Hepatocyte (in vitro differentiated cells): ENCODE data around the gene PSMB10. TPM values are rescaled to one million over a fixed set of nuclear protein-coding genes. Genes with fewer than 3 reads are reported as not detected.

Experiments
- DNase-seq: peaks from one replicate; pipeline ENCODE4 v3.0.0-alpha.2; 2016; ENCODE audit warnings: low spot score
- H2AFZ ChIP-seq: fragments of 200-600 bp; sonication (generic); 2 replicates; pipeline ENCODE4 v1.6.0; 2016; ENCODE audit warnings: antibody characterized with exemption, mild to moderate bottlenecking
- H3K27ac ChIP-seq: fragments of 200-600 bp; sonication (generic); 2 replicates; pipeline ENCODE4 v1.5.1; 2016; ENCODE audit warnings: mild to moderate bottlenecking
- H3K27me3 ChIP-seq: fragments of 200-600 bp; sonication (generic); 2 replicates; pipeline ENCODE4 v1.6.1; 2016
- H3K36me3 ChIP-seq: fragments of 200-600 bp; sonication (generic); replicated peaks from 2 replicates; pipeline ENCODE4 v1.5.1; 2016; ENCODE audit warnings: low read depth; ENCODE audit not compliant: insufficient read depth
- H3K4me1 ChIP-seq: fragments of 200-600 bp; sonication (generic); 2 replicates; pipeline ENCODE4 v1.5.1; 2016; ENCODE audit warnings: mild to moderate bottlenecking, moderate library complexity; ENCODE audit not compliant: insufficient read depth
- H3K4me2 ChIP-seq: fragments of 200-600 bp; sonication (generic); 2 replicates; pipeline ENCODE4 v1.6.0; 2016
- H3K4me3 ChIP-seq: fragments of 200-600 bp; sonication (generic); 2 replicates; pipeline ENCODE4 v1.5.1; 2016; ENCODE audit warnings: mild to moderate bottlenecking
- H3K79me2 ChIP-seq: fragments of 200-600 bp; sonication (generic); 2 replicates; pipeline ENCODE4 v1.6.0; 2017; ENCODE audit warnings: mild to moderate bottlenecking
- H3K9me2 ChIP-seq: fragments of 200-600 bp; sonication (generic); replicated peaks from 2 replicates; pipeline ENCODE4 v1.6.0; 2017; ENCODE audit warnings: mild to moderate bottlenecking; ENCODE audit not compliant: insufficient read depth
- H3K9me3 ChIP-seq: fragments of 200-600 bp; sonication (generic); 2 replicates; pipeline ENCODE4 v1.5.1; 2016; ENCODE audit warnings: low read depth, mild to moderate bottlenecking
- H4K20me1 ChIP-seq: fragments of 200-600 bp; sonication (generic); 2 replicates; pipeline ENCODE4 v1.6.0; 2016; ENCODE audit warnings: mild to moderate bottlenecking; ENCODE audit not compliant: insufficient read depth, poor library complexity, severe bottlenecking
- EZH2 ChIP-seq: fragments of 200-600 bp; sonication (generic); IDR thresholded peaks from 2 replicates; pipeline ENCODE4 v1.6.1; 2016; ENCODE audit warnings: antibody characterized with exemption, mild to moderate bottlenecking, borderline replicate concordance
- EZH2phosphoT487 ChIP-seq: fragments of 200-600 bp; sonication (generic); IDR thresholded peaks from one replicate; pipeline ENCODE4 v1.6.1; 2018; ENCODE audit warnings: antibody characterized with exemption, mild to moderate bottlenecking, low read depth, moderate library complexity; ENCODE audit not compliant: unreplicated experiment, severe bottlenecking
- WGBS: methylation state at CpG from one replicate; pipeline ENCODE4 v1.1.6; 2016; ENCODE audit warnings: low lambda C conversion rate; ENCODE audit errors: missing lambda C conversion rate; 5-methylcytosine and 5-hydroxymethylcytosine counted together
- polyA plus RNA-seq: library from polyadenylated mRNA; unstranded; fragments of >200 nt; fragmentation: Nextera tagmentation; extraction: Ambion mirVana; gene quantifications from 2 replicates; pipeline ENCODE4 v1.2.1, GENCODE V29; 2016
- total RNA-seq: library from RNA; depleted of rRNA; stranded (reverse); fragments of >200 nt; gene quantifications from 2 replicates; pipeline ENCODE4 v1.2.3, GENCODE V29; 2014
- TF ChIP-seq, protein P1 (sequence below): fragments of 200-600 bp; sonication (generic); IDR thresholded peaks from 2 replicates; pipeline ENCODE4 v1.5.1; 2016; ENCODE audit warnings: antibody characterized with exemption, mild to moderate bottlenecking; ENCODE audit not compliant: poor library complexity

The PSMB10 gene
- total and polyA plus RNA-seq, 2 experiments from 2014 or later: 13.7 to 48.7 TPM

GRCh38 chr16:67893743-67894399 lies 42.8 kb downstream of the PSMB10 start:
- H3K27me3 ChIP-seq: no peaks in the 10 kb centered on the region
- TF ChIP-seq, protein P1, sequence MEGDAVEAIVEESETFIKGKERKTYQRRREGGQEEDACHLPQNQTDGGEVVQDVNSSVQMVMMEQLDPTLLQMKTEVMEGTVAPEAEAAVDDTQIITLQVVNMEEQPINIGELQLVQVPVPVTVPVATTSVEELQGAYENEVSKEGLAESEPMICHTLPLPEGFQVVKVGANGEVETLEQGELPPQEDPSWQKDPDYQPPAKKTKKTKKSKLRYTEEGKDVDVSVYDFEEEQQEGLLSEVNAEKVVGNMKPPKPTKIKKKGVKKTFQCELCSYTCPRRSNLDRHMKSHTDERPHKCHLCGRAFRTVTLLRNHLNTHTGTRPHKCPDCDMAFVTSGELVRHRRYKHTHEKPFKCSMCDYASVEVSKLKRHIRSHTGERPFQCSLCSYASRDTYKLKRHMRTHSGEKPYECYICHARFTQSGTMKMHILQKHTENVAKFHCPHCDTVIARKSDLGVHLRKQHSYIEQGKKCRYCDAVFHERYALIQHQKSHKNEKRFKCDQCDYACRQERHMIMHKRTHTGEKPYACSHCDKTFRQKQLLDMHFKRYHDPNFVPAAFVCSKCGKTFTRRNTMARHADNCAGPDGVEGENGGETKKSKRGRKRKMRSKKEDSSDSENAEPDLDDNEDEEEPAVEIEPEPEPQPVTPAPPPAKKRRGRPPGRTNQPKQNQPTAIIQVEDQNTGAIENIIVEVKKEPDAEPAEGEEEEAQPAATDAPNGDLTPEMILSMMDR: no peak
- TF ChIP-seq EZH2phosphoT487 (no peak), EZH2 (no peak)
- peaks cover 9% of the 10 kb centered on the region for H3K4me1 ChIP-seq
- H3K36me3 ChIP-seq: no peaks in the 10 kb centered on the region
- H2AFZ ChIP-seq: peak overlapping the region; percentile 23
- peak overlapping the region; percentile 51 for H3K4me3 ChIP-seq
- peak overlapping the region; percentile 97 for H3K27ac ChIP-seq
- 23% methylated on average over 14 of the region's 14 CpGs for WGBS
- peaks cover 56% of the 10 kb centered on the region for H3K79me2 ChIP-seq
- H3K9me3 ChIP-seq: no peaks in the 10 kb centered on the region
- peak overlapping the region; percentile 86 for H3K4me2 ChIP-seq
- H3K9me2 ChIP-seq: no peaks in the 10 kb centered on the region
- peak; percentile 53 for DNase-seq
- H4K20me1 ChIP-seq: peaks cover 20% of the 10 kb centered on the region

DNA sequence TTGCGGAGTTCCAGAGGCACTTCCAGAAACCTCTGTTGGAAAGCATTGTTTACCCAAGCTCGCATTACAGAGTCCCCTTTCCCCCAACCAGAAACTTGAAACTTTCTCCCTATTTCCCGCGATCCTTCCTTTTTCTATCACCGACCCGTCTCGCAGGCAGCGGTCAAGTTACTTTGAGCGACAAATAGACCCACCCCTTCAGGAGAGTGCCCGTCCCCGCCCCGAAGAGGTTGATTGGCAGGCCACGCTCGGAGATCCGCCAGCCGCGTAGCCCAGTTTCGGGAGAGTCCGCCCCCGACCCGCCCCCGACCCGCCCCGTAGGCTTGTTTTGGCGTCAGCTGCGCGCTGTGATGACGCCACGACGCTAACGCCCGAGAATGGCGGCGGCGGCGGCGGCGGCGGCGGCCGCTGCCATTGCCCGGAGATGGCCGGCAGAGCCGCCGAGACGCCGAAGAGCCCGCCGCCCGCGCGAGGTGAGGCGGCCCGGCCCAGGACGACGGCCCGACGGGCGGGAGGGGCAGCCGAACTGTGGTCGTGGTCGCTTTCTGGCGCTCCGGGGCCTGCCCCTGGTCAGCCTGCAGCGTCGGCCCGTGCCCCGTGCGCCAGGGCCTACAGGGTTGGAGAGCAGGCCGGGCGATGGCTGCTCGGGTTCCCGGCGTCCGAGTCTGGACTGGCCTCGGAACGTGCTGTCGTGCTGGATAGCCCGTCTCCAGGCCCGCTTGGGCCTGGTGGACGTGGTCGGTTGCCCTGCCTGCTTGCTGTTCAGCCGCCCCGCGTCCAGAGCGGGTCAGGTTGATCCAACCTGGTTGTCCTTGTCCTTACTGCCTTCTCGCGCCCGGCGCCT lies 43.5 kb downstream of the PSMB10 start, which contains the start of gene PSKH1:
PSKH1 (plus strand) TSS at position 356 of the 844 bp plus-strand sequence. CDS start 15,496 bp downstream, outside the sequence.
- H3K27ac ChIP-seq: peak within 1 kb of the TSS; percentile 97
- peak within 1 kb of the TSS; percentile 45 for H2AFZ ChIP-seq
- H3K9me2 ChIP-seq: no peaks in the 10 kb centered on the region
- no peaks in the 10 kb centered on the region for H3K36me3 ChIP-seq
- peaks cover 16% of the 10 kb centered on the region for H4K20me1 ChIP-seq
- peaks cover 49% of the 10 kb centered on the region for H3K79me2 ChIP-seq
- H3K4me2 ChIP-seq: peak within 1 kb of the TSS; percentile 86
- TF ChIP-seq, protein P1: no peak
- no peak for TF ChIP-seq EZH2
- TF ChIP-seq EZH2phosphoT487: no peak
- H3K27me3 ChIP-seq: no peaks in the 10 kb centered on the region
- no peaks in the 10 kb centered on the region for H3K9me3 ChIP-seq
- DNase-seq: peak; percentile 98
- under 1% methylated on average over 55 of the region's 90 CpGs for whole genome bisulfite sequencing
- H3K4me1 ChIP-seq: peaks cover 9% of the 10 kb centered on the region
- H3K4me3 ChIP-seq: peak within 1 kb of the TSS; percentile 51

- H2AFZ ChIP-seq: peak overlapping the region; percentile 45
- no peaks in the 10 kb centered on the region for H3K36me3 ChIP-seq
- H3K9me3 ChIP-seq: no peaks in the 10 kb centered on the region
- WGBS: 69% methylated on average over 5 of the region's 5 CpGs
- no peaks in the 10 kb centered on the region for H3K9me2 ChIP-seq
- H3K4me2 ChIP-seq: peak overlapping the region; percentile 75
- DNase-seq: no peak
- peak overlapping the region; percentile 50 for H3K27ac ChIP-seq
- H3K4me3 ChIP-seq: no peak overlapping the region
- no peaks in the 10 kb centered on the region for H3K27me3 ChIP-seq
- H3K79me2 ChIP-seq: peaks cover 41% of the 10 kb centered on the region
- H3K4me1 ChIP-seq: peaks cover 9% of the 10 kb centered on the region
- H4K20me1 ChIP-seq: peaks cover 11% of the 10 kb centered on the region
- TF ChIP-seq, protein P1: no peak
- TF ChIP-seq EZH2phosphoT487 (no peak), EZH2 (no peak)
These were observed 44.3 kb downstream of the PSMB10 start for GRCh38 chr16:67892375-67892774.
